Natural killer cell treated with Interleukin-12 subunit alpha and Interleukin-12 subunit beta and Interleukin-15 and Interleukin-18, amount 100 ng/mL, for 72 hours (primary cell): Measurements from ENCODE around the gene IPCEF1. TPM values are rescaled to one million over a fixed set of nuclear protein-coding genes. Genes with fewer than 3 reads are reported as not detected.

Experiments used
- total RNA-seq, 2 donors: library from RNA; stranded (reverse); gene quantifications; one replicate each; pipeline ENCODE4 v1.2.3, GENCODE V29; 2022

The IPCEF1 gene
- total RNA-seq, 2 donors from 2014 or later: 29.6 to 45.9 TPM

Other genes with a start within 250 kb of the IPCEF1 start
- gene CNKSR3, start 153.9 kb upstream of the IPCEF1 start, total RNA-seq: under 1 TPM in 1 of 2 donors, not detected in 1; 0.20 TPM